ENCODE measurements around the gene S100PBP. TPM values are rescaled to one million over a fixed set of nuclear protein-coding genes. Genes with fewer than 3 reads are reported as not detected.

S100PBP gene
- total RNA-seq: 11.7 and 13.3 TPM in 2 replicates

GRCh38 chr1:32817159-32817814 is at the start of gene S100PBP, which contains the start of gene YARS1:
TSS of gene S100PBP (plus strand) at chr1:32817653. CDS start at chr1:32826100, 8,447 bp downstream.
TSS of gene YARS1 (minus strand) at chr1:32817358. CDS start at chr1:32817244, 114 bp downstream.

DNA sequence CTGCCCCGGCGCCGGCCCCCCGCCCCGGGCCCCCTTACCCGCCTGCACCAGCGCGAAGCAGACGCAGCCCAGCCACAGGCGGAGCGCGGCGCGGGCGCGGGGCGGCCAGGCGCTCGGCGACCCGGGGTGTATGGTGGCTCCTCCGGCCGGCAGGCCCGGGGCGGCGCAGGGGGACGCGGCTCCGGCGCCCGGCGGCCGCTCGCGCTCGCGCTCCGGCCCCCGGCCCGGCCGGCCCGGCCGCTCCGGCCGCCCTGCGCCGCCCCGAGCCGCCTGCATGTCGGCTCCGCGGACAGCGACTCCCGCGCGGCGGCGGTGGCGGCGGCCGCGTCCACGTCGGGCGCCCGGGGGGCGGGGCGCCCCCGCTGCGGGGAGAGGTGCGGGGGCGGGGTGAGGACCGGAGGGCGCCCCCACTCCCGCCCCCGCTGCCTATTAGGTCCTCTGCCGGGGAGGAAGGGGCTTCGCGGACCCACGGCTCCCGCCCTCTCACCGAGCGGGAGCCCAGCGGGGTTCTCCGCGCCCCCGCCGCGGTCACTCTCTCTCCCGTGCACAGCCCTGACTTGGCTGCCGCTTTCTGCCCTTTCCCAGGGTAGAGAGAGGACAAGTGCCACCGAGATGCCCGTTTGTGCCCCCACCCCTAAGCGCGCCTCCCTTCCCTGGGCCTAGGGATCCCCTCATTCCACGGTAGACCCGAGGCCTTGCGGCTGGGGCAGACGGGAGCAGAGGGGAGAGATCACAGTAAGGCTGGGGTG is 53.3 kb downstream of the S100PBP start, which contains the start of gene FNDC5:
Gene FNDC5 (minus strand): TSS at position 298 of the 749 bp plus-strand sequence.

DNA sequence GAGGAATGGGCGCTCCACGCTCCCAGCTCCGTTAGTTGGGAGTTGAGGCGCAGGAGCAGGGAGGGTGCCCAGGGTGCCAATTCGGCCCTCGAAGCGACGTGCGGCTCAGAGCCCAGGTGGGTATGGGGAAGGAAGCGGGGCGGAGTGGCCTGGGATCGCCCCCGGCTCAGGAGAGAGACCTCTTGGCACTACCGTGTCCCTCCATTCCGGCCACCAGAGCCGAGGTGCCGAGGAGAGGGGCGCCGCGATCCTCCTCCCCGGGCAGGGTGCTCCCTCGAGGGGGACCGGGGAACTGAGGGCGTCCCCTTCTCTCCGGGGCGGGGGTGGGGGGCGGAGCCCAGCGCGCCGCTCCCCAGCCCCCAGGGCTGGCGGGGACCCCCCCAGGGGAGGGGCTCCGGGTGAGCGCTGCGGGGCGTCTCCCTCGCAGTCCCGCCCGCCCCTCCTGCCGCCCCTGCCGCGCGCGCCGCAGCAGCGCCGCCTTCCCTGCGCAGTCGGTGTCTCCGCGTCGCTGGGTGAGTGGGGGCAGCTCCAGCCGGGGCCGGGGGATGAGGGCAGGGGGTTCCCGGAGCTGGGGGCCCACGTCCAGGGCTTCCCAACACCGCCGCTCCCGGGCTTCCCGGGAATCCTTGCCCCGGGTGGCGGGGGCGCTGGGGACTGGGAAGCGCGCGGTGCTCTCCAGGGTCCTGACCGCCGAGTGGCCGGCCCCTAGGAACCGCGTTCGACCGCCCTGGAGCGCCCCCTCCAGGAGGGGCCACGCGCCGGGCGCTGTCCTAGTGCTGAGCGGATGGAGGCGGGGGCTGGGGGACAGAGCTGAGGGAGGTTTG is 68.8 kb downstream of the S100PBP start, which contains the start of gene HPCA:
Gene HPCA (plus strand): TSS at position 488 of the 824 bp plus-strand sequence. CDS start 2,408 bp downstream, outside the sequence.

DNA sequence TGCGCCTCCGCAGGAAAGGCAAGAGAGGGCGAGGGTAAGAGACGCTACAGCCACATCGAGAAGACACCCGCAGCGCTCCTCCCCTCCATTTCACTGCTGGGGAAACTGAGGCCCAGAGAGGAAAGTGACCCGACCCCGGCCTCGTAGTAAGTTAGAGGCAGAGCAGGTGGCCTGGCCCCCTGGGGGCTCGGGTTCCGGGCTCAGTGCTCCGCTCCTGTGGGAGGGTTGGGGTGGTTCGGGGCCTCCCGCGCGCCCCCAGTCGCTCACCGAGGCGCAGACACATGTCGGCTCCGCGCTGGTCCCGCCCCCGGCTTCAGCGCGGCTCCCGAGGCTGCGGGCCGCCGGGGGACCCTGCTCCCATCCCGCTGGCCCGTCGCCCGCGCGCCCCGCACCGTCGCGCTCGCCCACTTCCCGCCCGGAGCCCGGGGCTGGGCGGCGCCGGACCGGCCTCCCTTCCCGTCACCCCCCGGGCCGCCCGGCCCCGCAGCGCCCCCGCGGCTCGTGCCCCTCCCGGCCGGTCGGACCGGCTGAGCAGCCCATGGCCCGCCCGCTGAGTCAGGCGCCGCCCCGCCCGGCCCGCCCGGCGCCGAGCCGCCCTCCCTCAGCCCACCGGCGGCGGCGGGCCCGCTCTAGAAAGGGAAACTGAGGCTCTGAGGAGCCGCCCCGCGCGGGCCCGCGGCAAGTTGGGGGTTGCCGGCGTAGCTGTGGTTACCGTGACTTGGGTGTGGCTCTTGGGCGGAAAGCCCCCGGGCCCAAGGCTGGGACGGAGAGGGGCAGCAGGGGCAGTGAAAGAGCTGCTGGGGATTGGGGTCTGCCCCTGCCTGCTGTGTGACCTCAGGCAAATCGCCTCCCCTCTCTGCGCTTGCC is 83.7 kb downstream of the S100PBP start, which contains the start of gene TMEM54:
Gene TMEM54 (minus strand): TSS at position 434 of the 867 bp plus-strand sequence. CDS start 151 bp downstream, at position 283.

Other genes with a start within 250 kb of the S100PBP start
- gene ZBTB8OS, start 167.1 kb upstream of the S100PBP start, total RNA-seq: 37.7 and 46.8 TPM in 2 replicates
- 85.1 and 112 TPM in 2 replicates for gene RBBP4, start 166.4 kb upstream of the S100PBP start, total RNA-seq
- 6.2 and 8.7 TPM in 2 replicates for gene SYNC, start 114.9 kb upstream of the S100PBP start, total RNA-seq
- 140 and 159 TPM in 2 replicates for gene YARS1, start 295 bp upstream of the S100PBP start, total RNA-seq
- gene FNDC5, start 53.3 kb downstream of the S100PBP start, total RNA-seq: not detected in 2 replicates
- not detected in 2 replicates for gene HPCA, start 68.8 kb downstream of the S100PBP start, total RNA-seq
- 294 and 312 TPM in 2 replicates for gene TMEM54, start 83.7 kb downstream of the S100PBP start, total RNA-seq
- gene RNF19B, start 147.2 kb downstream of the S100PBP start, total RNA-seq: 30.1 and 45.8 TPM in 2 replicates
- 213 and 323 TPM in 2 replicates for gene AK2, start 219.2 kb downstream of the S100PBP start, total RNA-seq

Data from hair follicular keratinocyte (primary cell).